Measurements from ENCODE around the gene CCDC92. TPM values are rescaled to one million over a fixed set of nuclear protein-coding genes. Genes with fewer than 3 reads are reported as not detected.

The CCDC92 gene
- total and polyA plus RNA-seq, 2 of the 8 experiments (the other 6 are each of a cell fraction or from before 2014, with no cell fraction given): 0.43 to 0.51 TPM

DNA sequence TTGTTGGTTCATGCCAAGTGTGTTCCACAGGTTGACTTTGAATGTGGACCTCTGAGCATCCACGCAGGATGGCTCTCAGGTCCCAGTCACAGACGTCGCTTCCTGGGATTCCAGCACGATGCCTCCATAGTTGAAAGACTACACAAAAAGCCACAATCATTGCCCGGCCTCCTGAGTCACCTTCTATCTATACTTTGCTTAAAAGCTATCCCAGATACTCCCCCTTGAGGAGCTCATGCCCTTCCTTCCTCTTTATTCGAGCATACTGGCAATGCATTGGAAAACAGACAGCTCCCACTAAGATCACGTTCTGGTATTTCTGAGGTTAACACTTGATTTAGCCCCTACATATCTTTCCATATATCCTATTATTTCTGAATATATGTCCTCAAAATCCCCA, 40.4 kb upstream of the CCDC92 start:
- H3K4ac ChIP-seq (replicated peaks; ENCODE audit: insufficient read length, low read depth, low read length): no peak overlapping the region
- H4K91ac ChIP-seq (replicated peaks; ENCODE audit: insufficient read length, low read length): no peak overlapping the region
- H2BK20ac ChIP-seq (ENCODE audit: low read length): no peak overlapping the region
- H3K4me2 ChIP-seq (ENCODE audit: insufficient read depth in 1 of 2, low read depth in 2 of 2, low read length in 2 of 2): no peak overlapping the region
- H3K56ac ChIP-seq (replicated peaks; ENCODE audit: insufficient read length, low read depth, low read length): no peak overlapping the region
- H3K18ac ChIP-seq (ENCODE audit: extremely low read depth, low read length): no peak overlapping the region
- no peak overlapping the region for H2AK5ac ChIP-seq (ENCODE audit: low read depth, low read length)
- H3K23ac ChIP-seq (ENCODE audit: insufficient read length): no peak overlapping the region
- no peak overlapping the region for H2BK15ac ChIP-seq (ENCODE audit: low read length)
- CTCF ChIA-PET (ENCODE audit: partially characterized antibody): interaction anchor here (1.1 to 1.6 kb wide), 2 partner anchors 10 to 108 kb away, joined by 3 to 6 read pairs; no protein-coding TSS in a partner anchor
- H4K8ac ChIP-seq (ENCODE audit: extremely low read depth, insufficient read depth, low read length): no peak overlapping the region
- H3K4me1 ChIP-seq (replicated peaks in 1 of 4; ENCODE audit: control insufficient read depth in 3 of 4, insufficient read depth in 4 of 4, low read length in 3 of 4): no peaks in the 10 kb centered on the region
- H3K79me1 ChIP-seq (ENCODE audit: low read depth, low read length): no peaks in the 10 kb centered on the region; the same call in 1 of the 2 replicates
- no peak for DNase-seq (ENCODE audit: low read depth in 1 of 2, low spot score in 2 of 2)
- no peak overlapping the region for H4K5ac ChIP-seq (ENCODE audit: insufficient read length, low read depth, low read length)
- H2BK5ac ChIP-seq (ENCODE audit: low read depth, low read length): no peak overlapping the region
- no peaks in the 10 kb centered on the region for H3K79me2 ChIP-seq (ENCODE audit: control insufficient read depth in 1 of 2, insufficient read depth in 2 of 2, low read length in 2 of 2)
- H3K9me3 ChIP-seq (ENCODE audit: insufficient read depth in 2 of 2, low read depth in 1 of 2, low read length in 1 of 2): no peaks in the 10 kb centered on the region
- no peak overlapping the region for H3K9ac ChIP-seq (replicated peaks in 1 of 4; ENCODE audit: extremely low read depth in 1 of 4, low read depth in 3 of 4, low read length in 3 of 4)
- H3K23me2 ChIP-seq (ENCODE audit: low read depth, low read length): no peaks in the 10 kb centered on the region
- H2BK12ac ChIP-seq (ENCODE audit: low read depth, low read length): no peak overlapping the region
- no peak for FAIRE-seq
- 97% methylated on average over 7 of the region's 7 CpGs; no CpG with 5 or more reads in 1 of the 2 experiments for WGBS, 2 experiments (ENCODE audit: extremely low coverage in 1 of 2, insufficient coverage in 1 of 2, insufficient read length in 1 of 2, insufficient replicate concordance in 2 of 2, low coverage in 1 of 2, low lambda C conversion rate in 2 of 2, missing lambda C conversion rate in 1 of 2)
- no peak overlapping the region for H2BK120ac ChIP-seq (replicated peaks; ENCODE audit: low read depth, low read length)
- H3K27me3 ChIP-seq (replicated peaks in 1 of 4; ENCODE audit: control insufficient read depth in 3 of 4, extremely low read depth in 1 of 4, insufficient read depth in 3 of 4, low read length in 3 of 4): no peaks in the 10 kb centered on the region
- H2AFZ ChIP-seq (ENCODE audit: low read length): no peak overlapping the region
- H3K36me3 ChIP-seq (ENCODE audit: control insufficient read depth in 2 of 4, insufficient read depth in 4 of 4, low read length in 3 of 4): peaks cover 0 to 16% (median 9%) of the 10 kb centered on the region in 4 experiments; a peak in 4 of 8 replicates
- H3K14ac ChIP-seq (ENCODE audit: insufficient read length): no peak overlapping the region
- H3K27ac ChIP-seq (ENCODE audit: low read depth, low read length): no peak overlapping the region
- POLR2A ChIA-PET (ENCODE audit: partially characterized antibody): no interaction called here
- H4K20me1 ChIP-seq (replicated peaks in 1 of 2; ENCODE audit: control insufficient read depth in 1 of 2, insufficient read depth in 2 of 2, low read length in 2 of 2): peaks cover 0 to 5% of the 10 kb centered on the region in 2 experiments
- H3K4me3 ChIP-seq (ENCODE audit: extremely low read depth in 1 of 4, insufficient read depth in 2 of 4, low read depth in 3 of 4, low read length in 4 of 4): no peak overlapping the region
- TF ChIP-seq ASH2L (IDR thresholded peaks at IDR 0.05; ENCODE audit: low read length) (no peak), TCF12 (IDR thresholded peaks at IDR 0.05; ENCODE audit: low read depth, low read length) (no peak), SUZ12 (IDR thresholded peaks at IDR 0.05; ENCODE audit: low read length) (no peak), RAD21 (IDR thresholded peaks at IDR 0.05 in 1 of 2, conservative IDR thresholded peaks at IDR 0.05 in 1 of 2; ENCODE audit: low read depth in 2 of 2, low read length in 2 of 2) (no peak), KDM4A (IDR thresholded peaks at IDR 0.05; ENCODE audit: low read depth, low read length, severe bottlenecking) (no peak), RNF2 (IDR thresholded peaks at IDR 0.05; ENCODE audit: borderline replicate concordance, low read depth, low read length, missing control alignments, poor library complexity, severe bottlenecking) (no peak), CTBP2 (IDR thresholded peaks at IDR 0.05; ENCODE audit: borderline replicate concordance, insufficient read depth, insufficient read length, low read length) (no peak), CBX8 (IDR thresholded peaks at IDR 0.05; ENCODE audit: borderline replicate concordance, low read depth, low read length) (no peak), EP300 (IDR thresholded peaks at IDR 0.05; ENCODE audit: borderline replicate concordance in 1 of 2, low read depth in 2 of 2, low read length in 2 of 2) (no peak)
- TF ChIP-seq, protein P1, sequence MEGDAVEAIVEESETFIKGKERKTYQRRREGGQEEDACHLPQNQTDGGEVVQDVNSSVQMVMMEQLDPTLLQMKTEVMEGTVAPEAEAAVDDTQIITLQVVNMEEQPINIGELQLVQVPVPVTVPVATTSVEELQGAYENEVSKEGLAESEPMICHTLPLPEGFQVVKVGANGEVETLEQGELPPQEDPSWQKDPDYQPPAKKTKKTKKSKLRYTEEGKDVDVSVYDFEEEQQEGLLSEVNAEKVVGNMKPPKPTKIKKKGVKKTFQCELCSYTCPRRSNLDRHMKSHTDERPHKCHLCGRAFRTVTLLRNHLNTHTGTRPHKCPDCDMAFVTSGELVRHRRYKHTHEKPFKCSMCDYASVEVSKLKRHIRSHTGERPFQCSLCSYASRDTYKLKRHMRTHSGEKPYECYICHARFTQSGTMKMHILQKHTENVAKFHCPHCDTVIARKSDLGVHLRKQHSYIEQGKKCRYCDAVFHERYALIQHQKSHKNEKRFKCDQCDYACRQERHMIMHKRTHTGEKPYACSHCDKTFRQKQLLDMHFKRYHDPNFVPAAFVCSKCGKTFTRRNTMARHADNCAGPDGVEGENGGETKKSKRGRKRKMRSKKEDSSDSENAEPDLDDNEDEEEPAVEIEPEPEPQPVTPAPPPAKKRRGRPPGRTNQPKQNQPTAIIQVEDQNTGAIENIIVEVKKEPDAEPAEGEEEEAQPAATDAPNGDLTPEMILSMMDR (IDR thresholded peaks at IDR 0.05; ENCODE audit: control extremely low read depth in 1 of 3, insufficient read depth in 1 of 3, low read depth in 1 of 3, low read length in 3 of 3): no peak
